Esophagus squamous epithelium (tissue), 5 donors: ENCODE data around the gene ARMC8. TPM values are rescaled to one million over a fixed set of nuclear protein-coding genes. Genes with fewer than 3 reads are reported as not detected.

Experiments
- DNase-seq: peaks from one replicate; lab custom pipeline; 2025; lab: John Stamatoyannopoulos, UW
- H3K27ac ChIP-seq, 4 donors: fragments of 200-600 bp; sonication (generic); one replicate each; pipeline ENCODE4 v1.5.1; 2016 to 2019; ENCODE audit warnings: mild to moderate bottlenecking in 1 of 4
- H3K27me3 ChIP-seq, 4 donors: fragments of 200-600 bp; sonication (generic); 1 replicate in 3 of 4; 2 replicates in 1 of 4; pipeline versions ENCODE4 v1.5.1 to v1.6.0; 2017 to 2021; ENCODE audit warnings: antibody characterized with exemption in 1 of 4
- H3K36me3 ChIP-seq, 3 donors: fragments of 200-600 bp; sonication (generic); one replicate each; pipeline ENCODE4 v1.5.1; 2016 to 2019
- H3K4me1 ChIP-seq, 3 donors: fragments of 200-600 bp; sonication (generic); one replicate each; pipeline ENCODE4 v1.5.1; 2017 to 2019
- H3K4me3 ChIP-seq, 4 donors: fragments of 200-600 bp; sonication (generic); 1 replicate in 3 of 4; 2 replicates in 1 of 4; pipeline ENCODE4 v1.5.1; 2016 to 2019; ENCODE audit warnings: mild to moderate bottlenecking in 2 of 4, moderate library complexity in 1 of 4
- H3K9me3 ChIP-seq, 3 donors: fragments of 200-600 bp; sonication (generic); one replicate each; pipeline ENCODE4 v1.5.1; 2016 to 2019
- CTCF ChIP-seq, 6 experiments: fragments of 450-650 bp in 4 of 6; fragments of 200-600 bp in 2 of 6; sonication (generic) in 2 of 6; IDR thresholded peaks; one replicate each; pipeline ENCODE4 v1.5.1; 2016 to 2019; ENCODE audit warnings: antibody characterized with exemption in 6 of 6, mild to moderate bottlenecking in 4 of 6, moderate library complexity in 4 of 6
- POLR2A ChIP-seq, 4 donors: fragments of 450-650 bp; IDR thresholded peaks; one replicate each; pipeline ENCODE4 v1.6.1; 2017; ENCODE audit warnings: antibody characterized with exemption in 4 of 4, mild to moderate bottlenecking in 4 of 4, moderate library complexity in 3 of 4
- WGBS, 2 donors: methylation state at CpG; one replicate each; pipeline ENCODE4 v1.1.5; 2018; 5-methylcytosine and 5-hydroxymethylcytosine counted together
- intact Hi-C: fragments of 100-400 bp; cut with DNase I; formaldehyde crosslinking; loops from one replicate; pipeline ENCODE4 v1.15.0; 2022
- total RNA-seq, 4 donors: library from RNA; depleted of rRNA; stranded (reverse); fragments of >200 nt; gene quantifications; one replicate each; pipeline ENCODE4 v1.1.0, GENCODE V29; 2016
- donor health status: DM: yes; HTN: yes; CAD: no.

The ARMC8 gene
- total RNA-seq, 4 donors from 2014 or later, result 29.7 to 59.3 (median 34.6) TPM

GRCh38 chr3:138197058-138197457 is 10.0 kb downstream of the ARMC8 start:
- peaks cover 0 to 19% (median 0%) of the 10 kb centered on the region in 3 donors for H3K36me3 ChIP-seq
- H3K27ac ChIP-seq, result no peak overlapping the region
- no peak for DNase-seq
- 73 to 80% methylated on average over 5 of the region's 5 CpGs for WGBS, 2 donors
- peaks cover 0 to 3% (median 2%) of the 10 kb centered on the region in 3 donors for H3K4me1 ChIP-seq
- no peak overlapping the region for H3K4me3 ChIP-seq
- no peaks in the 10 kb centered on the region for H3K9me3 ChIP-seq
- no peak for TF ChIP-seq POLR2A (IDR thresholded peaks at IDR 0.05)
- TF ChIP-seq CTCF (IDR thresholded peaks at IDR 0.05), result no peak
- intact Hi-C loops, result no loop called here
- no peaks in the 10 kb centered on the region for H3K27me3 ChIP-seq

- peaks cover 0 to 3% (median 2%) of the 10 kb centered on the region in 3 donors for H3K4me1 ChIP-seq
- peaks cover 0 to 15% (median 0%) of the 10 kb centered on the region in 3 donors for H3K36me3 ChIP-seq
- no peaks in the 10 kb centered on the region for H3K27me3 ChIP-seq
- H3K4me3 ChIP-seq, result no peak overlapping the region
- no peak overlapping the region for H3K27ac ChIP-seq
- no peaks in the 10 kb centered on the region for H3K9me3 ChIP-seq
- intact Hi-C loops, result no loop called here
- DNase-seq, result no peak
- TF ChIP-seq CTCF (IDR thresholded peaks at IDR 0.05) (no peak), POLR2A (IDR thresholded peaks at IDR 0.05) (no peak)
- 96 to 100% methylated on average over 1 of the region's 1 CpG for WGBS, 2 donors
Measured at GRCh38 chr3:138197524-138197923, 10.4 kb downstream of the ARMC8 start.

GRCh38 chr3:138199851-138200250 is 12.8 kb downstream of the ARMC8 start:
- Histone ChIP-seq H3K4me3 (no peak overlapping the region), H3K36me3 (peaks cover 0 to 8% (median 0%) of the 10 kb centered on the region in 3 donors), H3K27me3 (no peaks in the 10 kb centered on the region), H3K9me3 (no peaks in the 10 kb centered on the region), H3K27ac (no peak overlapping the region), H3K4me1 (peaks cover 0 to 14% (median 2%) of the 10 kb centered on the region in 3 donors)
- 66 to 67% methylated on average over 2 of the region's 2 CpGs for WGBS, 2 donors
- intact Hi-C loops, result no loop called here
- TF ChIP-seq CTCF (IDR thresholded peaks at IDR 0.05), result no peak
- TF ChIP-seq POLR2A (IDR thresholded peaks at IDR 0.05), result no peak
- DNase-seq, result no peak

GRCh38 chr3:138200424-138200823 is 13.3 kb downstream of the ARMC8 start:
- peaks cover 0 to 13% (median 2%) of the 10 kb centered on the region in 3 donors for H3K4me1 ChIP-seq
- H3K27me3 ChIP-seq, result no peaks in the 10 kb centered on the region
- no peak for DNase-seq
- no peak overlapping the region for H3K27ac ChIP-seq
- TF ChIP-seq CTCF (IDR thresholded peaks at IDR 0.05) (no peak), POLR2A (IDR thresholded peaks at IDR 0.05) (no peak)
- intact Hi-C loops, result no loop called here
- peaks cover 0 to 8% (median 0%) of the 10 kb centered on the region in 3 donors for H3K36me3 ChIP-seq
- no peak overlapping the region for H3K4me3 ChIP-seq
- H3K9me3 ChIP-seq, result no peaks in the 10 kb centered on the region
- 65 to 70% methylated on average over 1 of the region's 1 CpG for WGBS, 2 donors

- WGBS, 2 donors, result 83 to 95% methylated on average over 2 to 3 of the region's 3 CpGs
- H3K9me3 ChIP-seq, result no peaks in the 10 kb centered on the region
- H3K27ac ChIP-seq, result no peak overlapping the region
- no peak for TF ChIP-seq POLR2A (IDR thresholded peaks at IDR 0.05)
- TF ChIP-seq CTCF (IDR thresholded peaks at IDR 0.05), result no peak
- no peaks in the 10 kb centered on the region for H3K27me3 ChIP-seq
- peaks cover 0 to 7% (median 0%) of the 10 kb centered on the region in 3 donors for H3K36me3 ChIP-seq
- H3K4me3 ChIP-seq, result no peak overlapping the region
- intact Hi-C loops, result no loop called here
- peaks cover 0 to 16% (median 2%) of the 10 kb centered on the region in 3 donors for H3K4me1 ChIP-seq
- DNase-seq, result no peak
Measured at GRCh38 chr3:138202945-138203701, 16.0 kb downstream of the ARMC8 start.
